ENCODE measurements around the gene GSTT4.
A peak's percentile ranks its signal among the peaks of the same experiment; 100 is the strongest.
"Not testable (repeated sequence)": the region's sequence is repeated elsewhere in the genome, so short reads cannot be mapped to it uniquely, and the experiment has no call there.

GSTT4 gene

DNA sequence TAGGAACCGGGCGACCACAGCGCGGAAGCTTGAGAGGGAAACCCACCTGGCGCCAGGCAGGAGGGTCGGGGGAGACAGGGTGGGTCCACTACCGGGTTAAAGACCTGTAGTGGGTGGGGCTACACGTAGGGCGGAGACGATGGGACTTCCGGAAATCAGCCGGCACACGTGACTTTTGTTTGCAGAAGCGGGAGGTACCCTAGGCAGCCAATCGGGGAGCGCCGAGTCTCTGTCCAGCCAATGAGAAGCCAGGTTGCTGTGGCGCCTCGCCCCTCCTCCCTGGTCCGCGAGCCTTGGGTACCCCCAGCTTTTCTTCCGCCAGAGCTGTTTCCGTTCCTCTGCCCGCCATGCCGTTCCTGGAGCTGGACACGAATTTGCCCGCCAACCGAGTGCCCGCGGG lies 38.7 kb downstream of the GSTT4 start, which contains the start of gene DDTL:
Gene DDTL (plus strand): TSS at position 321 of the 400 bp plus-strand sequence. CDS start 27 bp downstream, at position 348.
- H3K27me3 ChIP-seq (replicated peaks; ENCODE audit: control insufficient read depth, insufficient read depth, low read length); H3K9me3 ChIP-seq (ENCODE audit: control insufficient read depth, low read length); H3K4me3 ChIP-seq (ENCODE audit: low read length); H3K9ac ChIP-seq (ENCODE audit: low read length); DNase-seq (ENCODE audit: low read depth); H3K4me1 ChIP-seq (ENCODE audit: control insufficient read depth, insufficient read depth, low read length): not testable (repeated sequence)
- peaks cover 26% of the 10 kb centered on the region for H3K36me3 ChIP-seq (ENCODE audit: control insufficient read depth, insufficient read depth, low read length, severe bottlenecking)

DNA sequence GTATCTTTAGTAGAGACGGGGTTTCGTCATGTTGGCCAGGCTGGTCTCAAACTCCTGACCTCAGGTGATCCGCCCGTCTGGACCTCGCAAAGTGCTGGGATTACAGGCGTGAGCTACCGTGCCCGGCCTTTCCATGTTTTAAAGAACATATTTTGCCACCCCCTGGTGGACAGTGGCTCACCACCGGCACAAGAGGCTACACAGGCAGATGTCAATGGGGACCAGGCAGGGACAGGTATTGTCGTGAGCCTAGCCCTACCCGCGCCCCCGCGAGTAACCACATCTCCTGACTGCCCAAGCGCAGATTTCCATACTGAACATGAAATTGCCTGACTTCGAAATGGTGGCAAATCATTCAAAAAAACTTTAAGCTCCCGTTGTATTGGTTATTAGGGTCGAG lies 39.2 kb downstream of the GSTT4 start:
- DNase-seq (ENCODE audit: low read depth); H3K4me1 ChIP-seq (ENCODE audit: control insufficient read depth, insufficient read depth, low read length); H3K27me3 ChIP-seq (replicated peaks; ENCODE audit: control insufficient read depth, insufficient read depth, low read length); H3K9me3 ChIP-seq (ENCODE audit: control insufficient read depth, low read length); H3K4me3 ChIP-seq (ENCODE audit: low read length); H3K9ac ChIP-seq (ENCODE audit: low read length): not testable (repeated sequence)
- peaks cover 21% of the 10 kb centered on the region for H3K36me3 ChIP-seq (ENCODE audit: control insufficient read depth, insufficient read depth, low read length, severe bottlenecking)

DNA sequence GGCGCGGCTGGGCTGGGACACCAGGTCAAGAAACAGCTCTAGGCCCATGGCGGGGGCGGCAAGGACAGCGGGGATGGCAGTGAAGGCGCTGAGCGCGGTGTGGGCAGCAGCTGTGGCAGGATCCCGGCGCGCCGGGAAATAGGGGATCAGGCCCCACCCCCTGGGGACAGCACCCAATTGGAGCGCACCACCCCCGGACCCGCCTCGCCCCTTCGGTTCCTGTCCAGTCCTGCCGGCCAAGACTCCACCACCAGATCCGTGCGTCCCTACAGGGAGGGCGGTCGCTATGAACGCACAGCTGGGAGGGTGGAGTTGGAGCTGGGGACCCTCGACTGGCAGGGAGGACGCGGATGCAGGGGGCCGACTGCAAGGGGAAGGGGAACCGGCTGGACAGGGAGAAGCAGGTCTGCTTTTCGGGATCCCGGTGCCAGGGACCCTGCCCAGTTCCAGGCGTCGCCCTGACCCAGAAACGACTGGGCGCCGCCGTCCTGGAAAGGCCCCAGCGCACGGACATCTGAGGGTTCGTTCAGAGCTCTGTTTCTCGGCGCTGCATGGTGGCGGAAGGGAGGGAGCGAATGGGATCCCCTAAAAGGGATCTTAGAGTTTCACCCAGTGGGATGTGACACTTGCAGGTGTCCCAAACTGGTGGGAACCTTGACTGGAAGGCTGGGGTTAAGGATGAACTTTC lies 44.0 kb downstream of the GSTT4 start, which contains the start of gene GSTT2B:
Gene GSTT2B (minus strand): TSS at position 112 of the 688 bp plus-strand sequence. CDS start 64 bp downstream, at position 48.
- H3K9ac ChIP-seq (ENCODE audit: low read length); H3K27me3 ChIP-seq (replicated peaks; ENCODE audit: control insufficient read depth, insufficient read depth, low read length); H3K4me1 ChIP-seq (ENCODE audit: control insufficient read depth, insufficient read depth, low read length); H3K36me3 ChIP-seq (ENCODE audit: control insufficient read depth, insufficient read depth, low read length, severe bottlenecking); H3K9me3 ChIP-seq (ENCODE audit: control insufficient read depth, low read length); H3K4me3 ChIP-seq (ENCODE audit: low read length); DNase-seq (ENCODE audit: low read depth): not testable (repeated sequence)

DNA sequence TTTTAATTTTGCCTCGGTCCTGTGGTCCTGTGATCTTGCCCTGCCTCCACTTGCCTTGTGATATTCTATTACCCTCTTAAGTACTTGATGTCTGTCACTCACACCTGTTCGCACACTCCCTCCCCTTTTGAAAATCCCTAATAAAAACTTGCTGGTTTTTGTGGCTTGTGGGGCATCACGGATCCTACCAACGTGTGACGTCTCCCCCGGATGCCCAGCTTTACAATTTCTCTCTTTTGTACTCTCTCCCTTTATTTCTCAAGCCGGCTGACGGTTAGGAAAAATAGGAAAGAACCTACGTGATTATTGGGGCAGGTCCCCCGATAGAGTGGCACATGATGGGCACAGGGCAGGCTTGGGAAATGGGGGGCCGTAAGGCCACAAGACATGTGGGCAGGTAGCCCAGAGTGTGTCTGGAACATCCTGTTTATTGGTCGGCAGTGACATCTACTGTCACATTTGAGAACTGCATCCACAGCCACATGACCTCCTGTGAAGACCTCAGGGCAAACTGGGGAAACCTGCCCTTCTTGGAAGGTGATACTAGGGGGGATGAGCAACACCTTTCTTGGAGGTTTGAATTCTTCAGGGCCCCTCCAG lies 48.9 kb downstream of the GSTT4 start:
- not testable (repeated sequence) for H3K4me3 ChIP-seq (ENCODE audit: low read length); H3K9ac ChIP-seq (ENCODE audit: low read length)
- DNase-seq (ENCODE audit: low read depth): peak; percentile 88

DNA sequence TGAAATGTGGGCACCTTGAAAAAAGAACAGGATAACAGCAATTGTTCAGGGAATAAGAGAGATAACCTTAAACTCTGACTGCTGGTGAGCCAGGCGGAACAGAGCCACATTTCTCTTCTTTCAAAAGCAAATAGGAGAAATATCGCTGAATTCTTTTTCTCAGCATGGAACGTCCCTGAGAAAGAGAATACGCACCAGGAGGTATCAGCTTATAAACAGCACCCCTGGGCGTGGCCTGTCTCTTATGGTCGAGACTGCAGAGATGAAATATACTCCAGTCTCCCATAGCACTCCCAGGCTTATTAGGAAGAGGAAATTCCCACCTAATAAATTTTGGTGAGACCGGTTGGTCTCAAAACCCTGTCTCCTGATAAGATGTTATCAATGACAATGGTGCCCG lies 49.4 kb downstream of the GSTT4 start:
- not testable (repeated sequence) for H3K4me3 ChIP-seq (ENCODE audit: low read length); H3K27me3 ChIP-seq (replicated peaks; ENCODE audit: control insufficient read depth, insufficient read depth, low read length); H3K36me3 ChIP-seq (ENCODE audit: control insufficient read depth, insufficient read depth, low read length, severe bottlenecking); H3K4me1 ChIP-seq (ENCODE audit: control insufficient read depth, insufficient read depth, low read length); H3K9me3 ChIP-seq (ENCODE audit: control insufficient read depth, low read length); DNase-seq (ENCODE audit: low read depth); H3K9ac ChIP-seq (ENCODE audit: low read length)

More for the DNA sequence above, 48.9 kb downstream of the GSTT4 start:
- not testable (repeated sequence) for H3K9me3 ChIP-seq (ENCODE audit: control insufficient read depth, low read length); H3K36me3 ChIP-seq (ENCODE audit: control insufficient read depth, insufficient read depth, low read length, severe bottlenecking); H3K27me3 ChIP-seq (replicated peaks; ENCODE audit: control insufficient read depth, insufficient read depth, low read length); H3K4me1 ChIP-seq (ENCODE audit: control insufficient read depth, insufficient read depth, low read length)

DNA sequence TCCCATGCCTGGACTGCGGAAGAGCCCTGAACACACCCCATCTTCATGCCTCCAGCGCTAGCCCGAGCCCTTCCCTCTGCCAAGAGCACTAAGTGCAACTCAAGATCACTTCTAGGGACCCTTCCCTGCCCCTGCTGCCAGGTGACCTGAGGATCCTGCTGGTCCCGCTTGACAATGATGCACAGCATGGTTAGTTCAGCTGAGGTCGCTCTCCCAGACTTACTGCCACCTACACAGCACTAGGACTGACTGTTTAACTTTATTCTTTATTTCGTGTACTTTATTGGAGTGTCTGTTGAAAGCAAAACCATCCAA lies 50.3 kb downstream of the GSTT4 start:
- not testable (repeated sequence) for H3K9ac ChIP-seq (ENCODE audit: low read length); DNase-seq (ENCODE audit: low read depth); H3K4me3 ChIP-seq (ENCODE audit: low read length); H3K27me3 ChIP-seq (replicated peaks; ENCODE audit: control insufficient read depth, insufficient read depth, low read length); H3K36me3 ChIP-seq (ENCODE audit: control insufficient read depth, insufficient read depth, low read length, severe bottlenecking); H3K4me1 ChIP-seq (ENCODE audit: control insufficient read depth, insufficient read depth, low read length); H3K9me3 ChIP-seq (ENCODE audit: control insufficient read depth, low read length)

DNA sequence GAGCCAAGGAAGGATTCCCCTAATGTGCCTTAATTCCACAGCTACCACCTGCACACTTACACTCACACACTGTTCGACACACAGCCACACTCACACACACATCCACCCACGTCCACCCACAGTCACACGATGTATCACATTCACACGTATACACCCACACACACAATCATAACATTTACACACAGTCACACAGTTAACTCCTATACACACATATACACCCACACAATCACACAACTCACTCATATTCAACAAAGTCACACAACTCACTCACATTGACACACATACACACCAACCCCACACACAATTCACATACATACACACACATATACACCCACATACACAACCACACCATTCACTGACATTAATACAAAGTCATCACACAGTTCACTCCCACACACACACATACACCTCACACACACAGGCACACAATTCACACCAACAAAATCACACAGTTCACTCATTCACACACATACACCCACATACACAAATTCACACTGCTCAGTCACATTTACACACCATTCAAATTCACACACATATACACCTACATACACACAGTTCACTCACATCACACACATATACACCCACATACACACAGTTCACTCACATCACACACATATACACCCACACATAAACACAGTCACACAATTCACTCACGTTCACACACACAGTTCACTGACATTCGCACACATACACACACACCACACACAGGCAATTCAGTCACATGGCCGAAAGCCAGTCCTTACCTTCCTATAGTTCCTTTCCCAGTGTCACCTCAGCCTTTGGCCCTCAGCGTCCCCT lies 50.9 kb downstream of the GSTT4 start:
- not testable (repeated sequence) for H3K9ac ChIP-seq (ENCODE audit: low read length); H3K9me3 ChIP-seq (ENCODE audit: control insufficient read depth, low read length); DNase-seq (ENCODE audit: low read depth); H3K4me3 ChIP-seq (ENCODE audit: low read length); H3K27me3 ChIP-seq (replicated peaks; ENCODE audit: control insufficient read depth, insufficient read depth, low read length); H3K36me3 ChIP-seq (ENCODE audit: control insufficient read depth, insufficient read depth, low read length, severe bottlenecking); H3K4me1 ChIP-seq (ENCODE audit: control insufficient read depth, insufficient read depth, low read length)

DNA sequence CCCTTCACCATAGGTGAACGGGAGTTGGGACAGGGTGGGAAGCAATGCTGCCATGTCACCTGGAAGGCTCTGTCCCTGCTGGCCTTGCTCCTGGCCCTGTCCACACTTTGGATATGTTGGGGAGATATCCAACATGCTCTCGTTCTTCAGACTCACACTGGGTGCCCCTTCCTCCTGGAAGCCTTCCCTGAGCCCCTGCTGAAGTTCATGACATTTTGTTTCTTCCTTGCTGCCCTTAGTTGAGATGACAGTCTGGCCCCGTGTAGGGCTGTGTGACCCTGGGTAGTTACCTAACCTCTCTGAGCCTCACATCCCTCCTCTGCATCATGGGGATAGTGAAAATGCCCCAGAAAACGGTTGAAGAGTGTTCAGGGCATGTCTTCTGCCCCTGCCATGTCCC lies 51.8 kb downstream of the GSTT4 start:
- not testable (repeated sequence) for H3K9me3 ChIP-seq (ENCODE audit: control insufficient read depth, low read length); H3K4me3 ChIP-seq (ENCODE audit: low read length); H3K36me3 ChIP-seq (ENCODE audit: control insufficient read depth, insufficient read depth, low read length, severe bottlenecking); H3K4me1 ChIP-seq (ENCODE audit: control insufficient read depth, insufficient read depth, low read length); H3K9ac ChIP-seq (ENCODE audit: low read length); DNase-seq (ENCODE audit: low read depth); H3K27me3 ChIP-seq (replicated peaks; ENCODE audit: control insufficient read depth, insufficient read depth, low read length)

DNA sequence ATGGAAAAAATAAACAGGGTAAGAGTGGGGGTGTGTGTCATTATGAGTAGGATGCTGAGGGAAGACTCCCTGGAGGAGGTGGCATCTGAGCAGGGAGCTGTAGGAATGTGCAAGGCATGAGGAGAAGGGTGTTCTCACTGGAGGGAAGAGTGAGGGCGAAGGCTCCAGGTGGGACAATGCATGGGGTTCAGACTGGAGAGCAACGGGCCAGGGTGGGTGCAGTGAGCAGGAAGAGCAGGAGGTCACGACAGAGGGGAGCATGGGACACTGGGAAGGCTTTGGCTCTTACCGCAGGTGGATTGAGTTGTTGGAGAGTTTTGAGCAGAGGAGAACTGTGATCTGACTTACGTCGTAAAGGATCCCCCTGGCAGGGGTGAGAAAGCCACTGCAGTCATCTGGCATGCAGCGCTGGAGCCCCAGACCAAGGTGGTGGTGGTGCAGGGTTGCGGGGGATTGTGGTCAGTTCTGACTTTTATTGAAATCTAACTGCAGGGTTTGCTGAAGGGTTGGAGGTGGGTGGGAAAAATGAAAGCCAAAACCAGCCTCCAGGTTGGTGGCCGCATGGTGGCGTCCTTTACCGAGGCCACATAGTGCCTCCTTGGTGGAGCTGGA lies 52.4 kb downstream of the GSTT4 start:
- not testable (repeated sequence) for DNase-seq (ENCODE audit: low read depth); H3K9me3 ChIP-seq (ENCODE audit: control insufficient read depth, low read length); H3K4me1 ChIP-seq (ENCODE audit: control insufficient read depth, insufficient read depth, low read length); H3K36me3 ChIP-seq (ENCODE audit: control insufficient read depth, insufficient read depth, low read length, severe bottlenecking); H3K4me3 ChIP-seq (ENCODE audit: low read length); H3K27me3 ChIP-seq (replicated peaks; ENCODE audit: control insufficient read depth, insufficient read depth, low read length); H3K9ac ChIP-seq (ENCODE audit: low read length)

DNA sequence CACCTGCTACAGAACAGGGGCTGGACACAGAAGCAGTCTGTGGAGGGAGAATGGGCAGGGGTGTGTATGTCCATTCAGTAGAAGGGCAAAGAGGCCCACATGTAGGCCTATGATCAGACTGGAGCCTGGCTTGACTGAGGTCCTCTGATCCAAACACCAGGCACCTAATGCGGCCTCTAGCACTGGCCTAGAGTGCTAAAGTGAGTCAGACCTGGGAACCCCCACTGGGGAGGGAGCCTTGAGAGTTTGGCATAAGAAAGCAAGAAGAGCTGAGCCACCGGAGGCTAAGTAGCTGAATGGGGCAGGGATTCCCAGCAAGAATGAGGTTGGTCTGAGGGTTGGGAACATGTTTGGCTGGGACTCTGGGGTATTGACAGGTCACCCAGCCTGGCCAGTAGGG lies 53.9 kb downstream of the GSTT4 start:
- H3K27me3 ChIP-seq (replicated peaks; ENCODE audit: control insufficient read depth, insufficient read depth, low read length); H3K4me1 ChIP-seq (ENCODE audit: control insufficient read depth, insufficient read depth, low read length); H3K9ac ChIP-seq (ENCODE audit: low read length); DNase-seq (ENCODE audit: low read depth); H3K36me3 ChIP-seq (ENCODE audit: control insufficient read depth, insufficient read depth, low read length, severe bottlenecking); H3K4me3 ChIP-seq (ENCODE audit: low read length); H3K9me3 ChIP-seq (ENCODE audit: control insufficient read depth, low read length): not testable (repeated sequence)

DNA sequence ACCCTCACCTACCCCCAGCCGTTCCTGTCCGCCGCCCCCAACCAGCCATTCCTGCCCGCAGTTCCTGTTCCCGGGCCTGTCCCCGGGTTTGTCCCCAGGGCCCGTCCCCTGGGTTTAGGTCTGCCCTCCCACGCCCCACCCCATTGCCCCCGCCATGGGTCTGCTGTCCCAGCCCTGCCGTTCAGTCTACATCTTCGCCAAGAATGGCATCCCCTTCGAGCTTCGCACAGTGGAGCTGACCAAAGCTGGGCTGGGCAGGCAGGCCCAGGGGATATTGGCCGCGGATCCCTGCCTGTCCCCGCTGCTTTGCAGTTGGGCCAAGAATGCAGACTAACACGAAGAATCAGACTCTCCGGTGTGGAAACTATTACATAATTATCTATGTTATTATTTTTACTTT lies 55.5 kb downstream of the GSTT4 start:
- H3K9ac ChIP-seq (ENCODE audit: low read length); H3K4me1 ChIP-seq (ENCODE audit: control insufficient read depth, insufficient read depth, low read length); H3K27me3 ChIP-seq (replicated peaks; ENCODE audit: control insufficient read depth, insufficient read depth, low read length); H3K4me3 ChIP-seq (ENCODE audit: low read length); H3K36me3 ChIP-seq (ENCODE audit: control insufficient read depth, insufficient read depth, low read length, severe bottlenecking); H3K9me3 ChIP-seq (ENCODE audit: control insufficient read depth, low read length); DNase-seq (ENCODE audit: low read depth): not testable (repeated sequence)

All from adipocyte (in vitro differentiated cells).